Panc1 (cell line): ENCODE measurements around the gene NPHP4.

Source experiments
- POLR2AphosphoS5 ChIP-seq: IDR thresholded peaks from 2 replicates; pipeline ENCODE4 v1.6.1; 2012; ENCODE audit warnings: mild to moderate bottlenecking, low read depth, low read length, moderate library complexity
- TCF7L2 ChIP-seq: IDR thresholded peaks from 2 replicates; pipeline ENCODE4 v1.6.1; 2011; ENCODE audit warnings: mild to moderate bottlenecking, low read depth, low read length, inconsistent platforms
- TF ChIP-seq, protein P1 (sequence below): fragments of 450-650 bp; IDR thresholded peaks from 2 replicates; pipeline ENCODE4 v1.5.1; 2017; ENCODE audit warnings: mild to moderate bottlenecking
- TF ChIP-seq, protein P2 (sequence below), 2 experiments: IDR thresholded peaks; 2 replicates each; pipeline ENCODE4 v1.6.1; 2011 to 2012; ENCODE audit warnings: low read depth in 2 of 2, control low read depth in 1 of 2, low read length in 1 of 2, mild to moderate bottlenecking in 1 of 2, moderate library complexity in 1 of 2; ENCODE audit not compliant: insufficient read depth in 1 of 2

DNA sequence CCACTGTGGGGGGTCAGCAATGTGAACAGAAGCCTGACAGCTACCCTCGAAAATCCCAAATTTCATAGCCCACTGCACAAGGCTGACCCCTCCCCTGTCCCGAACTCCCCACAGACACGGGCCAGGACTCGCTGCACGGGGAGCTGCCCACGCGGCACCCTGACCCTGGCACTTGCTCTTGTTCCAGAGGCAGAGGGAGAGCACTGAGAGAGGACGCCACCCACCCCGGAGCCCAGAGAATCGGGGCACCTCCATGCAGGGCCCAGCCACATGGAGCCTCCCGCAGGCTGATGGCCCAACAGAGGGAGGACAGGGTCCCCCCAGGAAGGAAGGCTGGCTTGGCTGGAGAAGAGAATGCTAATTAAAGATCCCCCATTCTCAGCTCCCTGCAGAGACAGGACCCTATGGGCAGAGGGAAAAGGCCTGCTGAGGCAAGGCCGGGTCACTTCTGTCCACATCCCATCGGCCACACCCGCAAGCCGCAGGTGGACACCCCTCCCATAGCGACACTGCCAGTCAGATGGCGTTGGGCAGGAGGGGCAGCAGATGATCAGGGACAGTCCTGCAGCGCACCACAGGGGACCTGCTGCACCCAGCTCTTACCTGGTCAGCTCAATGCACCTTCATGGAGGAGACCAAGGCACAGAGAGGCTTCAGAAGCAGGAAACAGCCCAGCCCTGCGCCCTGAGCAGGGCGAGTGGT lies 136.9 kb downstream of the NPHP4 start:
- TF ChIP-seq, protein P1, sequence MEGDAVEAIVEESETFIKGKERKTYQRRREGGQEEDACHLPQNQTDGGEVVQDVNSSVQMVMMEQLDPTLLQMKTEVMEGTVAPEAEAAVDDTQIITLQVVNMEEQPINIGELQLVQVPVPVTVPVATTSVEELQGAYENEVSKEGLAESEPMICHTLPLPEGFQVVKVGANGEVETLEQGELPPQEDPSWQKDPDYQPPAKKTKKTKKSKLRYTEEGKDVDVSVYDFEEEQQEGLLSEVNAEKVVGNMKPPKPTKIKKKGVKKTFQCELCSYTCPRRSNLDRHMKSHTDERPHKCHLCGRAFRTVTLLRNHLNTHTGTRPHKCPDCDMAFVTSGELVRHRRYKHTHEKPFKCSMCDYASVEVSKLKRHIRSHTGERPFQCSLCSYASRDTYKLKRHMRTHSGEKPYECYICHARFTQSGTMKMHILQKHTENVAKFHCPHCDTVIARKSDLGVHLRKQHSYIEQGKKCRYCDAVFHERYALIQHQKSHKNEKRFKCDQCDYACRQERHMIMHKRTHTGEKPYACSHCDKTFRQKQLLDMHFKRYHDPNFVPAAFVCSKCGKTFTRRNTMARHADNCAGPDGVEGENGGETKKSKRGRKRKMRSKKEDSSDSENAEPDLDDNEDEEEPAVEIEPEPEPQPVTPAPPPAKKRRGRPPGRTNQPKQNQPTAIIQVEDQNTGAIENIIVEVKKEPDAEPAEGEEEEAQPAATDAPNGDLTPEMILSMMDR: no peak
- TF ChIP-seq POLR2AphosphoS5 (no peak), TCF7L2 (no peak)
- TF ChIP-seq, protein P2, sequence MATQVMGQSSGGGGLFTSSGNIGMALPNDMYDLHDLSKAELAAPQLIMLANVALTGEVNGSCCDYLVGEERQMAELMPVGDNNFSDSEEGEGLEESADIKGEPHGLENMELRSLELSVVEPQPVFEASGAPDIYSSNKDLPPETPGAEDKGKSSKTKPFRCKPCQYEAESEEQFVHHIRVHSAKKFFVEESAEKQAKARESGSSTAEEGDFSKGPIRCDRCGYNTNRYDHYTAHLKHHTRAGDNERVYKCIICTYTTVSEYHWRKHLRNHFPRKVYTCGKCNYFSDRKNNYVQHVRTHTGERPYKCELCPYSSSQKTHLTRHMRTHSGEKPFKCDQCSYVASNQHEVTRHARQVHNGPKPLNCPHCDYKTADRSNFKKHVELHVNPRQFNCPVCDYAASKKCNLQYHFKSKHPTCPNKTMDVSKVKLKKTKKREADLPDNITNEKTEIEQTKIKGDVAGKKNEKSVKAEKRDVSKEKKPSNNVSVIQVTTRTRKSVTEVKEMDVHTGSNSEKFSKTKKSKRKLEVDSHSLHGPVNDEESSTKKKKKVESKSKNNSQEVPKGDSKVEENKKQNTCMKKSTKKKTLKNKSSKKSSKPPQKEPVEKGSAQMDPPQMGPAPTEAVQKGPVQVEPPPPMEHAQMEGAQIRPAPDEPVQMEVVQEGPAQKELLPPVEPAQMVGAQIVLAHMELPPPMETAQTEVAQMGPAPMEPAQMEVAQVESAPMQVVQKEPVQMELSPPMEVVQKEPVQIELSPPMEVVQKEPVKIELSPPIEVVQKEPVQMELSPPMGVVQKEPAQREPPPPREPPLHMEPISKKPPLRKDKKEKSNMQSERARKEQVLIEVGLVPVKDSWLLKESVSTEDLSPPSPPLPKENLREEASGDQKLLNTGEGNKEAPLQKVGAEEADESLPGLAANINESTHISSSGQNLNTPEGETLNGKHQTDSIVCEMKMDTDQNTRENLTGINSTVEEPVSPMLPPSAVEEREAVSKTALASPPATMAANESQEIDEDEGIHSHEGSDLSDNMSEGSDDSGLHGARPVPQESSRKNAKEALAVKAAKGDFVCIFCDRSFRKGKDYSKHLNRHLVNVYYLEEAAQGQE (IDR thresholded peaks at IDR 0.05; ENCODE audit: insufficient read depth in 1 of 2, low read depth in 2 of 2, low read length in 1 of 2): no peak
